GM13976 (cell line): ENCODE measurements around the gene CPB1.

Experiments used
- DNase-seq: peaks from one replicate; pipeline ENCODE4 v3.0.0; 2012; ENCODE audit warnings: low spot score
- CTCF ChIP-seq: IDR thresholded peaks from 2 replicates; pipeline ENCODE4 v1.5.1; 2012; ENCODE audit warnings: borderline replicate concordance, mild to moderate bottlenecking; ENCODE audit not compliant: insufficient read depth; ENCODE audit errors: extremely low read depth, missing control alignments, control extremely low read depth
- in situ Hi-C: fragments of 300-500 bp; cut with MboI; formaldehyde crosslinking; loops from one replicate; pipeline ENCODE4 v1.12.0; 2022; ENCODE audit warnings: low sequenced_read_pairs, mixed read lengths, inconsistent platforms; ENCODE audit not compliant: unreplicated experiment

Gene CPB1

GRCh38 chr3:148866261-148866660 lies 38.6 kb downstream of the CPB1 start:
- in situ Hi-C loops, result loop anchor here (10.0 to 25.0 kb wide), 2 partner anchors 79 to 396 kb away; no protein-coding TSS in a partner anchor
- DNase-seq, result no peak
- no peak for TF ChIP-seq CTCF

GRCh38 chr3:148873270-148873927 lies 45.8 kb downstream of the CPB1 start:
- DNase-seq, result no peak
- no peak for TF ChIP-seq CTCF
- in situ Hi-C loops, result loop anchor here (25.0 kb wide), 1 partner anchor 389 kb away; no protein-coding TSS in a partner anchor

- no peak for TF ChIP-seq CTCF
- in situ Hi-C loops, result loop anchor here (25.0 kb wide), 1 partner anchor 388 kb away; no protein-coding TSS in a partner anchor
- no peak for DNase-seq
These were observed 46.4 kb downstream of the CPB1 start for GRCh38 chr3:148873977-148874376.

- no peak for TF ChIP-seq CTCF
- in situ Hi-C loops, result no loop called here
- no peak for DNase-seq
These were observed 50.5 kb downstream of the CPB1 start for GRCh38 chr3:148878095-148878494.

- no peak for TF ChIP-seq CTCF
- no peak for DNase-seq
- in situ Hi-C loops, result no loop called here
These were observed 51.6 kb downstream of the CPB1 start for GRCh38 chr3:148879256-148879655.

- in situ Hi-C loops, result no loop called here
- no peak for TF ChIP-seq CTCF
These were observed 53.1 kb downstream of the CPB1 start for GRCh38 chr3:148880681-148881080.

GRCh38 chr3:148881286-148881685 lies 53.7 kb downstream of the CPB1 start:
- in situ Hi-C loops, result no loop called here
- no peak for DNase-seq
- TF ChIP-seq CTCF, result no peak

More at GRCh38 chr3:148880681-148881080, 53.1 kb downstream of the CPB1 start:
- no peak for DNase-seq
